Non-pigmented ciliary epithelial cell (primary cell): ENCODE measurements around the gene RIN3.
"Not testable (repeated sequence)": the region's sequence is repeated elsewhere in the genome, so short reads cannot be mapped to it uniquely, and the experiment has no call there.

Experiments
- DNase-seq: peaks from one replicate; pipeline ENCODE4 v3.0.0-alpha.2; 2010; ENCODE audit warnings: low read depth

RIN3 gene

DNA sequence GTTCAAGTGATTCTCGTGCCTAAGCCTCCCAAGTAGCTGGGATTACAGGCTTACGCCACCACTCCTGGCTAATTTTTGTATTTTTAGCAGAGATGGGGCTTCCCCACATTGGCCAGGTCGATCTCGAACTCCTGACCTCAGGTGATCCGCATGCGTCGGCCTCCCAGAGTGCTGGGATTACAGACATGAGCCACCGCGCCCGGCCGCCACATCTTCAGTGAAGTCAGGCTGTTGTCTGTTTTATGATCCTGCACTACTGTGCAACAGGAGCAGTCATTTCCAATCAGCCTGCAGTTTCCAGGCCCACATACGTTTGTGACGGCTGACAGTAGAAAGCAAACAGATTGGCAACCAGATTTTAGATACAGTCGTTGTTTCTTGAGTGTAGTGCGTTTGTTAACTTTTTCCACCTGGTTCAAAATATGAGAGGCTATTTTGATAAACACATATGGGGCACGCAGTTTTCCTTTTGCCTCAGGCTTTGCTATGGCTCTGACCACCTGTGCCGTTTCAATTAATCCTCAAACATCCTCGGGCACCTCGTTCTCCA lies 160.1 kb downstream of the RIN3 start:
- DNase-seq, result no peak

DNA sequence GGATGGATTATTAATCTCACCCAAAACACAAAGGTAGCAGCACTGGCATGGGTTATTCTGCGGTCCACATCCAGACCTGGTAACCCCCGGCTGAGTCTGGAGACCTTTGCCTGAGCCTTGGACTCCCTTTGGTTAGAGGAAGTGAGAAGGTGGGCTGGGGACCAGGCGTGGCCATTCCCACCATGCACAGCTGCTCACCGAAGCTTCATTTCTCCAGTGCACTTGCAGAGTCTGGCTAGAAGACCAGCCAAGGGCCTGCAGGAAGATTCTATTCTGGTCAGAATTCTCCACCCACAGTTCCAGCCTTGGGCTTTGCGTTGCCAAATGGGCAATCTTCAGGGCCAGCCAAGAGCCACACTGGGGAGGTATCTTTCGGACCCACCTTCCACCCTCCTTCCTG lies 161.8 kb downstream of the RIN3 start:
- no peak for DNase-seq

DNA sequence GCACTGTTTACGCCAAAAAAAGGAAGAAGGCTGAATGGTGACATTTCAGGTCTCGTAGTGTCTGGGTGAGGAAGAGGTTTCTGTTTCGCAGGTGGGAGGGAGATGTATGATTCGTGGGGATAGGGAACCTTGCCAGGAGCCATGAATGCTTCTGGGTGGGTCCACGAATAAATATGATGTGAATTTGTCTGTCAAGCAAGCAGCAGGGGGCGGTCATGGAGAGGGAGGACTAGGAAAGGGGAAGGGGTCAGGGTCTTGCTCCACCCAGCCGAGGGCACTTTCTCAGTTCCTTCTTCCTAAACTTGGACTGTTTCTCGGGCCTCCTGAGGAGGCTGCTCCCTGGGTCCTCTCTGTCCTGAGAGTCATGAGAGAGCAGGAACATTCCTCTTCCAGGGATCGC lies 162.4 kb downstream of the RIN3 start:
- DNase-seq, result no peak

DNA sequence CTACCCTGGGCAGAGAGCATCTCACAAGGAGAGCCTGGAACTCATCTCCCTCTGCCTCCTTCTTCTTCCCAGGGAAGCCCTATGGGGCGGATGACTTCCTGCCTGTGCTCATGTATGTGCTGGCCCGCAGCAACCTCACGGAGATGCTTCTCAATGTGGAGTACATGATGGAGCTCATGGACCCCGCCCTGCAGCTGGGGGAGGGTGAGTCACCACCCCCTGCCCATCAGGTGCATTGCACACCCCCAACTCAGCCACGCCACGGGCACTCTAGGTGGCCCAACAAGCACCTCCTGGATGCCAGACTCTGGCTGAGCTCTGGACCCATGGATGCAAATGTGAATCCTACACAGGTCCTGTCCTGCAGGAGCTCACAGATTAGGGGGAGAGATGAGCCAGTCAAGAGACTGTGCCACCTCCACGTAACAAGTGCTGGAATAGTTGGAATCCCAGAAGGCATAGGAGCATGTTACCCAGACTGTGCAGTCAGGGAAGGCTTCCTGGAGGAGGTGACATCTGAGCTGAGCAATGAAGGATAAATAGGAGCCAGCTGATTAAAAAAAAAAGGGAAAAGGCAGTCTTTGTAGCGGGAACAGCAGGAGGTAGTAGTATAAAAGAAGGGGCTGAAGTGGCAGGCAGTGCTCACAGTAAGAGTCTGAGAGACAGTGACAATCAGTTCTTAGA lies 163.0 kb downstream of the RIN3 start:
- DNase-seq, result no peak

DNA sequence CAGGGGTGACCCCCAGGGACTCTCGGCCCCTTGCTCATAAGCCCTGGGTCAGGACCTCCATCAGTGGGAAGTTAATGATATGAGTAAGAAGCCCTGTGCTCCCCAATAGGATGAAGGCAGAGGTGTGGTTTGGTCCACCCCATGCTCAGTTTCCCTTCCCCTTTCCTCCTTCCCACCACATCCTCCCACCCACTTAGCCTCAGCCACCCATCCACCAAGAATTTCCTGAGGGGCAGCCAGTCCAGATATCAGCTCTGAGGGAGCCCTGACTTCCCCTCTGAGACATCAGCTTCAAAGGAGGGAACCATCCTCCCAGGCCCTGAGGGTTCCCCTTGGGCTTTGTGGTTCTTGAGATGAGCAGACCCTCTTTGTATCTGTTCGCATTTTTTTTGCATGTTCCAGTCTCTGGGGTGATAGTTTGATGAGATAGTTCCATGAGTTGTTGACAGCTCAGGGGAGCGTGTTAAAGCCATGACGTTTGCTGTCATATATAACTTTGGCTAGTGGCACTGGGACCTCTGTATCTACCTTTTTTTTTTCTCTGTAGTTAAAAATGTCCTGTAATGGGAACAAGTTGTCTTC lies 163.6 kb downstream of the RIN3 start:
- no peak for DNase-seq

DNA sequence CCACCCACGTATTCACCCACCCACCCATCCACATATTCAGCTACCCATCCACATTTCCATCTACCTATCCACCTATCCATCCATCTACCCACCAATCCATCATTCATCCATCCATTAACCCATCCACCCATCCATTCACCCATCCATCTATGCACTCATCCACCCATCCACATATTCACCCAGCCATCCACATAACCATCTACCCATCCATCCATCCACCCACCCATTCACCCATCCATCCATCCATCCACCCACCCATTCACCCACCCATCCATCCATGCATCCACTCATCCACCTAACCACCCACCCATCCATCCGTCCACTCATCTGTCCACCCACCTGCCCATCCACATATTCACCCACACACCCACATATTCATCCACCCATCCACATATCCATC lies 164.4 kb downstream of the RIN3 start:
- DNase-seq, result no peak

DNA sequence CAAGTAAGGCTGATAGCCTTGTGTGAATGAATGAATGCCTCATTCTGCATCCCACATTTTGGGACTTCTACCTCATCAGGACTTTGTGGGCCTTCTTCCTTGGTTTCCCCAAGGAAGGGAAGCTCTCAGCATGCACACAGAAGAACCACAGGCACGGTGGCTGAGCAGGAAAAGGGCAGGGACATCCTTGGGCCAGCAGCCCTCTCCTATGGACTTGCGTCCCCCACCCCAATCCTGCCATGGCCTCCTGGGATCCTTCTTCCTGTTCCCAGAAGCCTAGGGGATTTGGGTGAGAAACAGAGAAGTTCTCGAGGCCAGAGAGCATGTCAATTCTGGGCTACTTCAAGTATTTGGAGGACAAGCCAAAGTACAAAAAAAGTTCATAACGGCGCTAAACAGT lies 165.2 kb downstream of the RIN3 start:
- DNase-seq, result no peak

DNA sequence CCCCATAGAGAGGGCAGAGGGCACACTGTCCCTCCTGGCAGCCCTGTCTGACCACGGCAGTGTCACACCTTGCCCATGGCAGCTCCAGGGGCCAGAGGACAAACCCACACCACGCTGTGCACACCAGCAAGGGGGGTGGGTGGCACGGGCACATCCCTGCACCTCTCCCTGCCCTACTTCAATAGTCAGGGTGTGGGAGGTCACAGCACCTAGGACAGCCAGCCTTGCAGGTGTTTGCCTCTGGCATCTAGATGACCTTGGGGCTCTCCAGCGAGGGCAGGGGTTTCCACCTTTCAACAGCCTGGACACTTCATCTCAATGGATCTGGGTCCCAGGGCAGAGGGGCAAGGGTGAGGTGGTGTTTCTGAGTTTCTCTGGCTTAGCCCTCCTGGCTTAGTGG lies 165.7 kb downstream of the RIN3 start:
- no peak for DNase-seq

DNA sequence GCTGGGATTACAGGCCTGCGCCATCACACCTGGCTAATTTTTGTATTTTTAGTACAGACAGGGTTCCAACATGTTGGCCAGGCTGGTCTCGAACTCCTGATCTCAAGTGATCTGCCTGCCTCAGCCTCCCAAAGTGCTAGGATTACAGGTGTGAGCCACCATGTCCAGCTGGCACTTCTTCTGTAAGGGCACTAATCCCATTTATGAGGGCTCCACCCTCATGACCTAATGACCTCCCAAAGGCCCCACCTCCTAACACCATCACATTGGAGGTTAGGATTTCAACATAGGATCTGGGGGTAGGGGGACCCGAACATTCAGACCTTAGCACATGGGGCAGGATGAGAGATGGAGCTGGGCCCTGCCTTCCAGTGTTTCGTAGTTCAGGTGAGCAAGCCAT lies 166.7 kb downstream of the RIN3 start:
- DNase-seq, result not testable (repeated sequence)

DNA sequence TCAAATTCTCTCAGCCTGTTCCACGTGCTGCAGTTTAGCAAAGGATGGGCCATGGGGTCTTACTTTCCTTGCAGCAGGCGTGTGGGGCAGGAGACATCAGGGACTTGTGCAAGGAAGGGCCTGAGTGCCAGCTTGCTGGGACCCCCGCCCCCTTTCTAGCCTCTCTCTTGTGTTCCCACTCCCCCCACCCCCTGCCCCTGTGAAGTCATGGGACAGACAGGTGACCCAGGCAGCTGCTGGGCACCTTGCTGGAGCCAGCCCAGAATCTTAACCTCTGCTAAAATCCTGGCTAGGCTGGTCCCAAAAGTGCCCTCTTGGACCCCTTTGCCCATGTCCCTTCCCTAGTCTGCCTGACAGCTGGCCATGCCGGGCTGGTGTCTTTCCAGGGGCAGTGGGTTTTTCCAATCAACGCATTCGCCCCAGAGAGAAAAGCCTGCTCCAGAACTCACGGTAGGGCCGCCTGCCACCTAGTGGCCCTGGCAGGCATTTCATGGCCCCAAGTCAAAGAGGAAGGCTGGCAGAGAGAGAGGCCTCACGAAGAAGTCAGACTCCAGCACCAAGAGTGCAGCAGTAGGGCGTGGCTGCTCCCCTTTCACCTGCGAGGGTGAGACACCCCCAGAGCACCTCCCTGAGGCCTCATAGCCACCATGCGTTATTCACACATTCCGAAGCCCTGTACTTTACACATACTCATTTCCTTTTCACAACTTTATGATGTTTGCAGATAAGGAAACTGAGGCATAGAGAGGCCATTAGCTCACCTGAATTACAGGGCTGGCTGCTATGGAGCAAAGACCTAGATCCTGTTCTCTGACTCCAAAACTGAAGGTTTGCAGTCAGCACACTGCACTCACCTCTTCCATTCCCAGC lies 167.4 kb downstream of the RIN3 start:
- no peak for DNase-seq

DNA sequence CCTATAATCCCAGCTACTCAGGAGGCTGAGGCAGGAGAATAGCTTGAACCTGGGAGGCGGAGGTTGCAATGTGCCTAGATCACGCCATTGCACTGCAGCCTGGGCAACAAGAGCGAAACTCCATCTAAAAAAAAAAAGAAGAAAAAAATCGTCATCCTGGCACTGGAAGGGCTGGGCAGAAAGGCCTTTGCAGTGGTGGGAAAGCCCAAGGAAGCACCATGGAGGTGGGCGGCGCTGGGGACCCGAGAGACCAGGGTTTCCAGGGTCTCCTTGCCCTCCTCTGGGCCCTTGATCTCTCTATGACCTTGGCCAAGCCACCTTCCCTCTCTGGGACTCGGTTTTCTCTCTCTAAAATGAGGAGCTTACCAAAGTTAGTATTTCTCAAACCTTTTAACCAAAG lies 169.5 kb downstream of the RIN3 start:
- DNase-seq, result no peak

DNA sequence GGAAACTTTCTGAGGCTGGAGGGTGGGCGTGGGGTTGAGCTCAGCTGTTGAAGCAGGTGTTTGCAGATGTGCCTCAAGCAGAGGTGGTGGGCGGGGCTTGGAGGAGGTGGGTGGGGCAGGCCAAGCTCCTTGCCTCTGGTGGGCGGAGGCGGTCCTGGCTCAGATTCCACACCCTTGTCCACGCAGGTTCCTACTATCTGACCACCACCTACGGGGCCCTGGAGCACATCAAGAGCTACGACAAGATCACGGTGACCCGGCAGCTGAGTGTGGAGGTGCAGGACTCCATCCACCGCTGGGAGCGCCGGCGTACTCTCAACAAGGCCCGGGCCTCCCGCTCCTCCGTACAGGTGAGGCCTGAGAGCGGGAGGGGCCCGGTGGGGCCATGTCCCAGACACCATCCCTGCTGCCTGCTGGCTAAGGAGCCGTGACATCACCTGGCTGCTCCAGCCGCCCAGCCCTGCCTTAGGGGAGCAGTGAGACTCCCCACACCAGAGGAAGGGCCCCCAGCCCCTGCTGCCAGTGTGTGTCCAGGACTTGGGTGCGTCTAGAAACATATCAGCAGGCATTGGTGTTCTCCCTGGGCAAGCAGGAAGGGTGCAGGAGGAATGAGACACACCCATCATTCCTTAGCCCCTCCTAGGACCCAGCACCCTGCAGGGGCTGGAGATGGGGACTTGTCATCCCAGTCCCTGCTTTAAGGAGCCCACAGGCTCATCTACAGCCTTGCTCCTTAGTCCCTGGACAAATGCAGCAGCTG lies 171.4 kb downstream of the RIN3 start:
- DNase-seq, result no peak

DNA sequence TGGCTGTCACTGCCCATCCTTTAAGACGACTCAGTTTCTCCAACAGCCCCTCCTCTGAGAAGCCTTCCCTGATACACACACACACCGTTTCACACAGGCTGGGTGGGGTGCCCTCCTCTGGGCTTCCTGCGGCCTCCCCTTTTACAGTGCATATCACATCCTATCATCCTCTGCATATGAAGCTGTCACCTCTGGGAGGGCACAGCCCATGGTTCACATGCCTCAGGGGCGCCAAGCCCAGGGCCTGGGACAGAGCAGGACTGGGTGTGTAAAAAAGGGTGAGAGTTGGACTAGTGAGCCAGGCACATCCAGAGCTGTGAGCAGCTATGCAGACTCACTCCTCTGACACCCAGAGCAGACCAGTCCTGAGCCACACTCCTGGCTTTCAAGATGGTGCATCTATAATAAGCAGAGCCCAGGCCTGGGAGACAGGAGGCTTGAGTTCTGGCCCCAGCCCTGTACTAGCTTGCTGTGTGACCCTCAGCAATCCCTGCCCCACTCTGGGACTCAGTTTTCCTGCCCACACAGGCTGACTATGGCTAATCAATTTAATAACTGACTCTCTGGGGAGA lies 172.3 kb downstream of the RIN3 start:
- DNase-seq, result no peak

DNA sequence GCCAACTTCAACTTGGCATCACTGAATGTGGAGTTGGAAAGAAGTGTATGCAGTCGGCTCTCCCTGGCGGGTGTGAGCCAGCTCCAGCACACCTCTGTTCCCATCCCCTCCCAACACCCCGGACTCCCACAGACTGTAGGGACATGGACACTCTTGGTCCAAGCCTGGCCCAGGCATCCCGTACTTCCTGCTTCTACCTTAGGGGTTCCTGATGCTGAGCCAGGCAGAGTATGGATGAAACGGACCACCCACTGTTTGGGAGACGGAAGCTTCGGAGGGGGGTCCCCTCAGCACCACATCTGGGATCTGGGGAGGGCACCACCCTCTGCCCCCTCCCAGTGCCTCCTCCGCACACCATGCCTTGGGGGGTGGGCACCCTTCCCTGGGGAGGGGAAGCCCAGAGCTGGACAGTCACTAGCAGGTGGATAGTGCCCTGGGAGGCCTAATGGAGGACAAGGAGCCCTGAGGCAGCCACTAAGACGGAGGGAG lies 172.9 kb downstream of the RIN3 start:
- DNase-seq, result no peak

DNA sequence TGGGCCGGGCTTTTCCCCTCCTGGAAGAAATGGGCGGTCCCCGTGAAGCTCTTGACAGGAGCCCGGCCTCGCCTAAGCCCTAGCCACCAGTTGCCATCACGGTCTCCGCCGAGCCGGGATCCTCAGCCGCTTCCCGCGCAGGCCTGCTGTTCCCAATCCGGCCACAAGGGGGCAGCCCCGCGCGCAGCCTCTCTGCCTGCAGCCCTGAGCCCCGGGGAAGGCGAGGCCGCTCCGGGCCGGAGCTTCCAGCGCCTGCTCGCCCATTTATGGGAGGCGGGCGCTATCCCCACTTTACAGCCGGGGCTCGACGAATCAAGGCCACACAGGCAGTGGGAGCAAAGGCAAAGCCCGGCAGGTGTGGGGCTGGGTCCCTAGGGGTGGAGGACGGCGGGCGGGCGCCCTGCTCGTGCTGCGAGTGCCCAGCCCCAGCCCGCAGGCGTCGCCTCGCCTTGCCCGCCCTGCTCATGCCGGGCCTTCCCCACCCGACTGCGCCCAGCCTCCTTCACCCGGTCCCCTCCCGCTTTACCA lies 173.4 kb downstream of the RIN3 start:
- DNase-seq, result no peak

DNA sequence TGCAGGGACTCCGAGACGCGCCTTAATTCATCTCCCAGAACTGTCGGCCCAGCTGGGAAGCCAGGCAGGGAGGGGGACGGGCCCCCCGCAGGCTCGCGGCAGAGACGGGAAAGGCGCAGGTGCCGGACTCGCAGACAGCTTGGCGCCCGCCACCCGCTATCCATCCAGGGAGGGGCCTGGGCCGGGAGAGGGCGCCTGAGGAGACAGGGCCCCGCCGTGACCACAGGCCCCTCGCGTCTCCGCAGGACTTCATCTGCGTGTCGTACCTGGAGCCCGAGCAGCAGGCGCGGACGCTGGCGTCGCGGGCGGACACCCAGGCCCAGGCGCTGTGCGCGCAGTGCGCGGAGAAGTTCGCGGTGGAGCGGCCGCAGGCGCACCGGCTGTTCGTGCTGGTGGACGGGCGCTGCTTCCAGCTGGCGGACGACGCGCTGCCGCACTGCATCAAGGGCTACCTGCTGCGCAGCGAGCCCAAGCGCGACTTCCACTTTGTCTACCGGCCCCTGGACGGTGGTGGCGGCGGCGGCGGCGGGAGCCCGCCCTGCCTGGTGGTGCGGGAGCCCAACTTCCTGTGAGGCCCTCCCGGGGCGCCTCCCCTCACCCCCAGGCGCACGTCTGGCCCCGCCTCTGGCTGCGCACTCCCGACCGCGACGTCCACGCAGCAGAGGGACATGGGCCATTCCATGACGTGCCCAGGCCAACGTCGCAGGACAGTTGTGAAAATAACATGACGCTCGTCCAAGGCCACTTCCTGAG lies 174.3 kb downstream of the RIN3 start:
- no peak for DNase-seq

DNA sequence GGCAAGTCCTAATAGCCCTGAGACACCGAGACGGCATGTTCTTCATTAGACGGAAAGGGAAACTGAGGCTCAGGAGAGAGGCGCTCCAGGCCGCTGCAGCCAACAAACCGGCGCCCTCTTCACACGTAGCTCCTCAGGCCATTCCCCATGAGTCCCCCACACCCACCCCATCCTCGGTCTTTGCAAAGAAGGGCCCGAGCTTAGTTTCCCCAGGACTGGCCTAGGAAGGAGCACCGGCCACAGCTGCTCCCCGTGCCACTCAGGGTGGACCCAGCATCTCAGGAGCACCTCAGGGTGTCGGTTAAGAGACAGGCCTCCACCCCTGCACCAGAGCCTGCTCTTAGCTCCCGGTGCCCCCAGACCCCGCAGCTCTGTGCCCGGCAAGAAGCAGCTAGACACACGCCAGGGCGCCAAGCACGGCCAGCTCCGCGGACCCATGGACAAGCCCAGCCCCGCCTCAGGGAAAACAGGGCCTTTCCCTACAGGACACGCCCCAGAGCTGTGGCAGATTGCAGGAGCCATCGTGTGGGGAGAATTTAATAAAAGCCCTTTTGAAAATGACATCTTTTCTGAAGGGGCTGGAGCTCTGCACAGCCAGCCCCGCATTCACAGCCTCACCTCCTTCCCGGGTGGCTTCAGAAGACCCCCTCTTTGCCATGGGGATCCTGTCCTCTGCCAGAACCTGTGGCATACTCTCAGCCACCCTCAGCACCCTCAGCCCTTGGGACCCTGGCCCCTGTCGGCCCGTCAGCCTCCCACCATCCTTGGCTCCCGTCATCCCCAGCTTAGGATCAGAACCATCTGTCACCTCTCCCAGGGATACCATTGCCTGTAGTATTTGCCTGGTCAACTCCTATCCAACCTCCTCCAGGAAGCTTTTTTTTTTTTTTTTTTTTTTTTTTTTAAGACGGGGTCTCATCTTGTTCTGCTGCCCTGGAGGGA lies 175.1 kb downstream of the RIN3 start:
- DNase-seq, result no peak

DNA sequence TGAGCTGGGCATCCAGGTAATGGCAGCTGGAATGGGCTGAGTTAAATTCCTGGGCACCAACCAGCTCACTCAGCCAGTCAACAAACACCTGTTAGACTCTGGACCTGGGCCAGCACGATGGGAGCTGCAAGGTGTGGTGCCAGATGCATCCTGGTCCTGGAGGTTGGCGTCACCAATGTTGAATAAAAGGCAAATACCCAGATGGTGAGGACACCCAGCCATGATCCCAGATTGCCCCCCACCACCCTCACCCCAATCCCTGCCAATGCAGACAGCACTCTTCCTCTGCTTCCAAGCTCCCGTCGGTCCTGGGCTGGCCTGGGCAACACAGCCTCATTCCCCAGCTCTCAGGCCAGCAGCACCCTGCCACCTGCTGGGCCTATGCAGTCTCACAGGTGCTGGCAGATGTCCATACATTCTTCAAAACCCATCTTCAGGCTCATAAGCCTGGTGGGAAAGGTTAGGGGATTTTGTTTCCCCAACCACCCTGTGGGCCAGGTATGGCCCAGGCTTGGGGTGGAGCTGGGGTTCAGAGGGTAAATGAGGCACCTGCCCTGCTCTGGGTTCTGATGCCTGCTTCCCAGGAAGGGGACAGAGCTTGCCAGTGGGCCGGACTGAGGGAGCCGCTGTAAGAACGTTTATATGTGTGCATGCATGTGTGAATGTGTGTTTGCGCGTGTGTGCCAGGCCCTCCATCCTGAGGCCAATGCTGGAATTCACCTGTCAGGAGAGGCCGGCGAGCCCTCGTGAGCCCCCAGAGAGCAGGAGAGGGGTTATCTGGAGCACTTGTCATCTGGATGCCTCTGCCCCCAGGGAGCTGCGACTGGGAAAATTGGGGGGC lies 176.8 kb downstream of the RIN3 start:
- DNase-seq, result no peak

DNA sequence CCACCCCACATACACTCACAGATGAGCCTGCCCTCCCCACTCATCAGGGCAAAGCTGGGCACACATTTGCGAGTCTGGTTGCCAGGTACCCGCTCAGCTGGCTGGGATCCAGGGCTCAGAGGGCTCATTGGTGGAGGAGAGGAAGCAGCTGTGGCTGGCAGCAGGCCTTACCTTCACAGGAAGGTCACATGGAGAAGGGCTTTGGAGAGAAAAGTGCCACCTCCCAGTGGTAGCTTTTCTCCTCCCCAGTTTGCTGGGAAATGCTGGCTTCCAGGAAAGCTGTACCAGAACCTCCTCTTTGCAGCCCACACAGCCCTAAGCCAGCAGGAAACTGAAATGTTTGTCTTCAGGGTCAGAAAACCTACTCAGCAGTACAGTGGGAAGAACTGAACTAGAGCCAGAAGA lies 179.2 kb downstream of the RIN3 start:
- DNase-seq, result no peak
